Activated CD4-positive, alpha-beta T cell treated with anti-CD3 and anti-CD28 coated beads, Interleukin-2, amount 50 U/mL, for 16 hours (primary cell): ENCODE results near the gene SOST.

ENCODE experiments used
- DNase-seq: peaks from one replicate; pipeline ENCODE4 v3.0.0-alpha.2; 2020

Gene SOST

GRCh38 chr17:43740541-43740940 lies 18.1 kb downstream of the SOST start:
- no peak for DNase-seq

GRCh38 chr17:43737722-43738121 lies 20.9 kb downstream of the SOST start:
- DNase-seq, result no peak

- DNase-seq, result no peak
These were observed 22.2 kb downstream of the SOST start for GRCh38 chr17:43736389-43736788.

GRCh38 chr17:43734376-43734775 lies 24.2 kb downstream of the SOST start:
- DNase-seq, result no peak

GRCh38 chr17:43733956-43734355 lies 24.6 kb downstream of the SOST start:
- no peak for DNase-seq

GRCh38 chr17:43732958-43733357 lies 25.6 kb downstream of the SOST start:
- DNase-seq, result no peak

GRCh38 chr17:43728081-43728480 lies 30.5 kb downstream of the SOST start:
- no peak for DNase-seq

- DNase-seq, result no peak
These were observed 34.8 kb downstream of the SOST start for GRCh38 chr17:43723697-43724359.

GRCh38 chr17:43722870-43723665 lies 35.5 kb downstream of the SOST start:
- no peak for DNase-seq

- DNase-seq, result no peak
These were observed 36.3 kb downstream of the SOST start for GRCh38 chr17:43722269-43722619.

- DNase-seq, result no peak
These were observed 36.9 kb downstream of the SOST start for GRCh38 chr17:43721537-43722268.

- peak; percentile 82 for DNase-seq
These were observed 38.1 kb downstream of the SOST start for GRCh38 chr17:43720311-43721060.

- DNase-seq, result no peak
These were observed 39.0 kb downstream of the SOST start for GRCh38 chr17:43719578-43719977.

GRCh38 chr17:43718544-43718943 lies 40.0 kb downstream of the SOST start:
- no peak for DNase-seq

GRCh38 chr17:43717913-43718312 lies 40.7 kb downstream of the SOST start:
- DNase-seq, result no peak

- no peak for DNase-seq
These were observed 44.0 kb downstream of the SOST start for GRCh38 chr17:43714465-43715149.

- DNase-seq, result peak; percentile 29
These were observed 45.0 kb downstream of the SOST start for GRCh38 chr17:43713494-43714162.

GRCh38 chr17:43712397-43712796 lies 46.2 kb downstream of the SOST start:
- DNase-seq, result no peak

- no peak for DNase-seq
These were observed 48.5 kb downstream of the SOST start for GRCh38 chr17:43710101-43710500.

- DNase-seq, result no peak
These were observed 49.4 kb downstream of the SOST start for GRCh38 chr17:43709210-43709609.

GRCh38 chr17:43707184-43707583 lies 51.4 kb downstream of the SOST start:
- no peak for DNase-seq

- no peak for DNase-seq
These were observed 52.4 kb downstream of the SOST start for GRCh38 chr17:43706235-43706634.
